Gastroesophageal sphincter (tissue), 3 donors: ENCODE data around the gene DRAP1.

Experiments
- EP300 ChIP-seq: sonication (generic); formaldehyde crosslinking; IDR thresholded peaks from one replicate; pipeline ENCODE4 v1.6.1; 2017; ENCODE audit warnings: antibody characterized with exemption, mild to moderate bottlenecking
- POLR2A ChIP-seq, 2 donors: fragments of 450-650 bp; IDR thresholded peaks; one replicate each; pipeline ENCODE4 v1.6.1; 2017; ENCODE audit warnings: antibody characterized with exemption in 2 of 2, mild to moderate bottlenecking in 2 of 2, moderate library complexity in 1 of 2
- POLR2AphosphoS5 ChIP-seq: sonication (generic); formaldehyde crosslinking; IDR thresholded peaks from one replicate; pipeline ENCODE4 v1.6.1; 2017; ENCODE audit warnings: antibody characterized with exemption
- TF ChIP-seq, protein P1 (sequence below), 4 experiments: fragments of 200-600 bp in 2 of 4; fragments of 450-650 bp in 2 of 4; sonication (generic) in 1 of 4; IDR thresholded peaks; one replicate each; pipeline ENCODE4 v1.5.1; 2017 to 2019; ENCODE audit warnings: antibody characterized with exemption in 4 of 4, mild to moderate bottlenecking in 2 of 4, moderate library complexity in 2 of 4

DNA sequence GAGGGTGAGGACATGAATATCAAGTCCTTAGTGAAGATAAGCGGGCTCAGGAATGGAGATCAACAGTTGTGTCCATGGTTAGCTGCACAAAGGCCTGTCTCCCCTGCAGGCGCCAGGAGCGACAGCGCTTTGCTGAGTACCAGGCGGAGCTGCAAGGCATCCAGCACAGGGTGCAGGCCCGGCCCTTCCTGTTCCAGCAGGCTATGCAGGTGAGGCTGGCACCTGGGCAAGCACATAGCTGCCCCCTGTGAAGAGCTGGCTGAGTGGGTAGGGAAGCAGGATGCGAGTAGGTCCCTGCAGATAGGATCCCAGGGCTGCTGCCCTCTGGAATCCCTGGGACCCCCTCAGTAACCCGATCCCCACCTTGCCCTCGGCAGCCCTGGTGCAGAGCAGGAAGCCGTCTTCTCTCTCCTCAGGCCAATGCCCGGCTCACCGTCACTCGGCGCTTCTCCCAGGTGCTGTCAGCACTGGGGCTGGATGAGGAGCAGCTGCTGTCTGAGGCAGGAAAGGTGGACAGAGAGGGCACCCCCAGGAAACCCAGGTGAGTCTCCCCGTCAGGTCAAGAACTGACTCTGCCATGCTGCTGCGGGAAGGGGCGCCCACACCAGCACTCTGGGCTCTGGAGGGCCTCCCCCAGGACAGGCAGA, 39.7 kb downstream of the DRAP1 start:
- TF ChIP-seq, protein P1, sequence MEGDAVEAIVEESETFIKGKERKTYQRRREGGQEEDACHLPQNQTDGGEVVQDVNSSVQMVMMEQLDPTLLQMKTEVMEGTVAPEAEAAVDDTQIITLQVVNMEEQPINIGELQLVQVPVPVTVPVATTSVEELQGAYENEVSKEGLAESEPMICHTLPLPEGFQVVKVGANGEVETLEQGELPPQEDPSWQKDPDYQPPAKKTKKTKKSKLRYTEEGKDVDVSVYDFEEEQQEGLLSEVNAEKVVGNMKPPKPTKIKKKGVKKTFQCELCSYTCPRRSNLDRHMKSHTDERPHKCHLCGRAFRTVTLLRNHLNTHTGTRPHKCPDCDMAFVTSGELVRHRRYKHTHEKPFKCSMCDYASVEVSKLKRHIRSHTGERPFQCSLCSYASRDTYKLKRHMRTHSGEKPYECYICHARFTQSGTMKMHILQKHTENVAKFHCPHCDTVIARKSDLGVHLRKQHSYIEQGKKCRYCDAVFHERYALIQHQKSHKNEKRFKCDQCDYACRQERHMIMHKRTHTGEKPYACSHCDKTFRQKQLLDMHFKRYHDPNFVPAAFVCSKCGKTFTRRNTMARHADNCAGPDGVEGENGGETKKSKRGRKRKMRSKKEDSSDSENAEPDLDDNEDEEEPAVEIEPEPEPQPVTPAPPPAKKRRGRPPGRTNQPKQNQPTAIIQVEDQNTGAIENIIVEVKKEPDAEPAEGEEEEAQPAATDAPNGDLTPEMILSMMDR (IDR thresholded peaks at IDR 0.05) = no peak
- TF ChIP-seq POLR2A (IDR thresholded peaks at IDR 0.05) (no peak), EP300 (no peak), POLR2AphosphoS5 (no peak)
